ENCODE data around the gene RTN4IP1.
"Not testable (repeated sequence)": the region's sequence is repeated elsewhere in the genome, so short reads cannot be mapped to it uniquely, and the experiment has no call there.

Gene RTN4IP1

DNA sequence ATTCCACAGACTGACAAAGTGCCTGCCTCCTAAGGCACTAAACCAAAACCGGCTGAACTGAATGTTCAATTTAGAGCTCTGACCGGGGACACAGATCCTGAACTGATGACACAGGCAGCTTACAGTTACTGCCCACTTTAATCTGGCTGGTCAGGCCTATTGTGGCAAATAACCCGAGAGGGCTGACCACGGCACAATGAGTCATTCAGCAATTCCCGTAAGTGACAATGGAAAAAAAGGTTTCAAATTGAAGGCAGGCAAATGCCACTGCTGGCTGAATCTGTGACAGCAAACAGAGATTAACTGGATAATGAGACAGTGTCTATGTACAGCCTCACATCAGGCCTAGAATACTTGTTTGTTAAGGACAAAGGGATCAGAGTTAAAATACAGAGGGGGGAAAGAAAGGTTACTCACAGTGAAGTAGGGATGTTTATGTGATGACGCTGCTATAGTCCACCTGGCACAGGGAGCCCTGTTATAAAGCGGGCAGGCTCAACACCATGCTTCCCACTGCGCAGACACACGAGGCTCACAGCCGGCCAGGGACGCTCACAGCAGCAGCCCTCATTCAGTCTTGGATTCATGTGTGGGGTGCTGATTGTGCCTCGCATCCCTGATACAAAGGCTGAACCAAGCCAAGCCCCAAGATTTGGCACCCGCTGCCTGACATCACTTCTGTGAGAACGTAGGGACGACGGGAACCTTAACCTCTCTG is 54.4 kb downstream of the RTN4IP1 start:
- no peak for DNase-seq

DNA sequence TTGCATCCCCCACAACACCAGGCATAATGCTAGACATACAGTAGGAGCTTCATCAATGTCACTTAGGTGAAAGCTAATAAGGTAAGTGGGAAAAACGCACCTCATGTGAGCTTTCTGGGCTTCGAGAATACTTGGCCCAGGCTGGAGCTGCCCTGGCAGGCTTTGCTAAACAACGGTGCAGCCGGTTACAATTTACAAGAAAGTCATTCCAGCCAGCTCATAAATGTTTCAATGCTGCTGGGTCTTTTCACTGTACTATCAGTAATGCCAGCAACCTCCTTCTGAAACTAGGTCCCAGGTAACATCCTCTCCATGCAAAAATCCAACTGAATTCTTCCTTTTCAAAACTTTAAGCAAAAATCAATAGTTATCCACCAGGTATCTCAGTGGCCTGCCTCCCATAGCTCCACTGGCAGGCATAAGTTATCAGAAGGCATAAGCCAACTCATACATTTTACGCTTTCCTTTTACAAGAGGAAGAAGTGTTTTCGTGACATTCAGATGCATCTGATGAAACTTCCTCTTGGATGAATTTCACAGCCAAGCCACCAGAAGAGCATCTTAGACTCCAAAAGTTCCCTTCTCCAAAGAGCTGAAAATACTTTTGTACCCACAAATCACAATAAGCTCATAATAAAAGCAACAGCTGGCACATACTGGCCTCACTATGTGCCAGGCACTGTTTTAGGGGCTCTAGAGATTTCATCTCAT is 56.3 kb downstream of the RTN4IP1 start:
- DNase-seq, result no peak

DNA sequence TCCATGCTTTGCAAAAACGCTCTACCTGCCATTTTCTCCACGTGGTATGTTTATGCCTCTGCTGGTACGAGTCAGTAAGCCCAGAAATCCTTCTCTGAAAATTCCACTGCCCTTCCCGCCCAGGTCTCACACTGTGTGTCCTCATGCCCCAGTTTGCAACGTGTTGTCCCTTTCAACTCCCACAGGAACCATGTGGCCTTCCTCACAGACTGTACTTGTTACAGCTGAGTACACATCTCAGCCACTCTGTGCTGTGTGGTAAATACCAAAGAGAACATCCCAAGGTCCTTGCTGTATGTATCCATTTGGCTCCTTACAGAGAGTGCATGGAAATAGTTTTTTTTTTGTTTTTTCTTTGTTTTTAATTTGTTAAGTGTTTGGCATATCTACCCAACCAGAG is 56.9 kb downstream of the RTN4IP1 start:
- no peak for DNase-seq

DNA sequence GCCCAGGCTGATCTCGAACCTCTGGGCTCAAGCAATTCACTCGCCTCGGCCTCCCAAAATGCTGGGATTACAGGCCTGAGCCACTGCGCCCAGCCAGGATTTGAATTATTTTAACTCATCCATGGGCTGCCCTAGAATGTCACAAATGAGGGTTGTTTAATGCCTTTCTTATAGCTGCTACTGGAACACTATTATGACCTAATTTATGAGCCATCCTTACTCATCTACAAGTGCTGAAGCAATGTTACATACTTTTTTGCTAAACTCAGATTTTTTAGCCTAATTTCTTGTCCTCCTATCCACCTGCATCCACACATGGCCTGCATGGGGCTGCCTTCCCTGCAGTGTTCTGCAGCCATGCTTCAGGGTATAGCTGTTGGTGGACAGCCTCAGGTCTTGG is 59.9 kb downstream of the RTN4IP1 start:
- no peak for DNase-seq

DNA sequence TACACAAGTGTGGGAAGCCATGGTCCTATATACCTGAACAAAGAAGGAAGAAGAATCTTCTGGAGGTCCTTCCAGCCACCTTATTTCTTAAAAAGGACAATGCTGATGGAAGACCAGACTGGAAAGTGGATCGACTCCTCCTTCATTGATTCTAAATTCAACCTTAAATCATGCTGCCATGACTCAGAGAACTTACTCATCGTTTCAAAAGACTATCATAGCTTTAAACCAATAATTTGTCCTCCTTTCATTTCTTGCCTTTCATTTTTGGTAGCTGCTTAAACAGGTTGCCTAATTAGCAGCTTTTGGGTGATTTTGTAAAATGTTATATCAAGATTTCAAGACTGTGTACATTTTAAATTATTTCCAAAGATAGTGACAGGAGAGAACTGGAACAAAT is 60.8 kb downstream of the RTN4IP1 start:
- DNase-seq, result no peak

DNA sequence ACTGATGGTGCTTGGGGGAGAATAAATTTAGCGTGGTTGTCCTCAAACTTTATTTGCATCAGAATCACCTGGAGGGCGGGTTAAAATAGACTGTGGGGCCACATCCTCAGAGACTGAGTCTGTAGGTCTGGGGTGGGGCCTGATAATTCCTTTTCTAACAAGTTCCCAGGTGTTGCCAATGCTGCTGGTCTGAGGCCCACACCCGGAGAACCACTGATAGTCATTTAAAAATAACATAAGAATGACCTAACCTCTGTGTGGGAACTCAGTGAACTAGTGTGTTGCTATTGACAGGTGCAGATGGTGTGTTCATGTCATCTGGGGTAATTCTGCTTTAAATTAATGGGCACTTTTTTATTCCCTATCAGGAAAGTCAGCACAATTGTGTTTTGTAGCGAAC is 64.8 kb downstream of the RTN4IP1 start:
- DNase-seq, result no peak

DNA sequence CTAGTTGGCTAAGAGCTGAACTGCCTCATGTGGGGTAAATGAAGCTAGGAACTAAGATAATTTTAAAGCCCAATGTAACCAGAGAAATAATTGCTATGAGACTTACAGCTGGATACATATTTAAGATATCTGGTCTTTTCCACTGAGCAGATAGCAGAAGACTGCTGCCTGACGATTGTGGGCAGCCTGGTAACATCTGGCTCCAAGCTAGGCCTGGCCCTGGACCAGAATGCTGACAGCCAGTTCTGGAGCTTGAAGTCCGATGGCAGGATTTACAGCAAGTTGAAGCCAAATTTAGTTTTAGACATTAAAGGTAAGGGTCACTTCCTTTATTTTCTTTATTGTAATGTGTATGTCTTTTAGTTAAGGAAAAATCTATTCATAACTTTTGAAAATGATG is 65.7 kb downstream of the RTN4IP1 start:
- DNase-seq, result no peak

DNA sequence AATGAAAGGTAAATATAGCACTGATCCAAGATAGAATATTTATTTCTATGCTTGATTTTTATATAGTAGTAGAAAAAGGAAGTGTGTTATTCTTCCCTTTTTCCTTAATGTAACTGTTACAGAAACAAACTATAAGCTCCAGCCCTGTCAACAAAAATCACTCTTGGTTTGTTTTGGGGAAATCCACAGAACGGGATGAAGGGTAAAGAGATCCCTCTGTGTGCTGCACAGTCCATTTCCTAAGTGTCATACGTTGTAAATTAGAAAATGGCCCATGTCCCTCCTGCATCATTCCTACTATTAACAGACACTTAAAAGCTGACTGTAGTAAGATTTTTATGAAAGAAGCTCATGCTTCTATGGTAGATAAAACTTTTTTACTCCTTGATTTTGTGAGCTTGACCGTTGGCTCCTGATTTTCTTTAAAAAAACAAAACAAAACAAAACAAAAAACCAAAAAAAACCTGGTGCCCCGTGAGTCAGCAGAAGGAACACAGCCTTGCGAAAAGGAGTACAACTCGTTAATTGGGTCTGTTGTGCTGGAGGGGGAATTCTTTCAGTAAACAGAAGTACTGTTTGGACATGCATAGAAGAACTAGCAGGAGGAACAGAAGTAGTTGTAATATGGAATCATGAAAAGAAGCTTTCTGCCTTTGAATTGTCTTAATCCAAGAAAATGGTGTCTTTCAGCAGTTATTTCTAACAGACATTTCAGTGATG is 67.5 kb downstream of the RTN4IP1 start:
- no peak for DNase-seq

DNA sequence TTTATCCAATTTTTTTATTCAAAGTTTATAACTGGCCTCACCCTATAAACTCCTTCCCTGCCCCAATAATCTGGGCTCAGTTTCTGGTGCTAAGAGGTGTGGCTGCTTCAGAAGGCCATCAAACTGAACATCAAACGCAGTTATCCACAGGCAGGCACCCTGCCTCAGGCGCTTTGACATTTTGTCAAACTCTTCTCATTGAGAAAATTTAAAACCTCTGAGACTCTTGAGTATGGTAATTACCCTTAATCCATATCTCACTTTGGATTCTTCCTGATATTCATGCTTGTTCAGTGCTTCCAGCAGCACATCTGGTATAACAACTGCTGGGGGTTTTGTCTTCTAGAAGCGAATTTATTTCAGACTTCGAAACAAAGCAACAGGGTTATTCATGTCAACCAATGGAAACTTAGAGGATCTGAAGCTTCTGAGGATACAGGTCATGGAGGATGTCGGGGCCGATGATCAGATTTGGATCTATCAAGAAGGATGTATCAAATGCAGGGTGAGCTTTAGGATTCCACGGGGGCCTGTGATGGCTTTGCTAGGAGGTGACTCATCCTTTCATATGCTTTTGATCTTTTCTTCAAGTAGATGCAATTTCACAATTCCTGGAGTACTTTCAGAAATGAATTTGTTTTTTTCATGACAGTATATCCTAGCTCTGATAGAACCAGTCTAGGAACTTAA is 68.2 kb downstream of the RTN4IP1 start:
- DNase-seq, result no peak

DNA sequence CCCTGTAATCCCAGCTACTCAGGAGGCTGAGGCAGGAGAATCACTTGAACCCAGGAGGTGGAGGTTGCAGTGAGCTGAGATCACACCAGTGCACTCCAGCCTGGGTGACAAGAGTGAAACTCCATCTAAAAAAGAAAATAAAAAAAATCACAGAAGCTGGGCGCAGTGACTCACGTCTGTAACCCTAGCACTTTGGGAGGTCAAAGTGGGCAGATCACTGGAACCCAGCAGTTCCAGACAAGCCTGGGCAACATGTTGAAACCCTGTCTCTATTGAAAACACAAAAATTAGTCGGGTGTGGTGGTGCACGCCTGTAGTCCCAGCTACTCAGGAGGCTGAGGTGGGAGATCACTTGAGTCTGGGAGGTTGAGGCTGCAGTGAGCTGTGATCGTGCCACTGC is 69.6 kb downstream of the RTN4IP1 start:
- not testable (repeated sequence) for DNase-seq

DNA sequence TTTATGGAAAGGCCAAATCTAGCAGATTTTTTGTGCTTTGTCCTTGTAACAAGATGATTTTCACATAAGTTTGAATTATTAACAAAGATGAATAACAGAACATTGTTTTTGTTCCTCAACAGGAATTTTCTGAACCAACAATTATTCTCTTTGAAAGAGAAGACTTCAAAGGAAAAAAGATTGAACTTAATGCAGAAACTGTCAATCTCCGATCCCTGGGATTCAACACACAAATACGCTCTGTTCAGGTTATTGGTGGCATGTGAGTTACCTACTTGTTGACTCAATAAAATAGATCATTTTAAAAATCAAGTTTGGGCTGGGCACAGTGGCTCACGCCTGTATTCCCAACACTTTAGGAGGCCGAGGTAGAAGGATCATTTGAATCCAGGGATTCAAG is 70.9 kb downstream of the RTN4IP1 start:
- no peak for DNase-seq

DNA sequence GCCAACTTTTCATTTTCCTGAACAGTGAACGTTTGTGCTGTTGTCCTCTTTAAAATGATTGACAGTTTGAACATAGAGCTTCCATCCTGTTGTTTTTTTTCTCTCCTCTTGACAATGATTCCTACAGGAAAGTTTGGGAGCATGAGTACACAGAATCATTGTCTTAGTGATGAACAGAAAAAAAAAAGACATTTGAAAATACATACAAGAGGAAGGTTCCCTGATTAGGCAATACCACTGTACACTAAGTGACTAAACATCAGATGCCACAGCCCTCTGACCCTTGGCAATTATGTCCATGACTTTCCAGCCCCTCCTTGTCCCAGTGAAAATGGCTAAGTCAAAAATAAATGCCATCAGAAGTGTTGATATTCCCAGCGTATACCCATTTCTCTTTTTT is 71.5 kb downstream of the RTN4IP1 start:
- DNase-seq, result no peak

DNA sequence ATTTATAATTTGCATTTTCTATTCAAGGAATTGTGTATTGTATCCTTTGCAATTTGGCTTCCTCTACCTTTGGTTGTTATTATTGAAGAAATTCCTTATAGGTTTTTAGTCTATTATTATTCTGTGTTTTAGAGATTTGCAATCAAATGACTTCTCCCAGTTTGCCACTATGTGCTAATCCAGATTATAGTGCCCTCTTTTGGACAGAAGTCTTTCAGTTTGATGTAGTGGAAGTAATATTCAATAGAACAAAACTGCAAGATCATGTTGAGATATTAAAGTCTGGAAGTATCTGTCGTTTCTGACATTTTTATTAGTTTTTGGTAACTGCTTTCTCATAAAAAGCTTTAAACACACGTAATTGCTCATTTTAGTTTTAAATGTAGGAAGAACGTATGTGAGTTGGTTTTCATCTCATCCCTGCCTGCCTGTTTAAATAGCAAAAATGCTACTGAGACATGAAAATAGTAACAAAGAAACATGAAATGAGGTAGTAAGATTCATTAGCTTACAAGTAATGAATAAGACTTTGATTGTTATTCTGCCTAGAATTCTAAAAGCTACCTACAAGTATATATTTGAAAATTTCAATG is 72.8 kb downstream of the RTN4IP1 start:
- peak in 1 of 5 donors; percentile 25 for DNase-seq

DNA sequence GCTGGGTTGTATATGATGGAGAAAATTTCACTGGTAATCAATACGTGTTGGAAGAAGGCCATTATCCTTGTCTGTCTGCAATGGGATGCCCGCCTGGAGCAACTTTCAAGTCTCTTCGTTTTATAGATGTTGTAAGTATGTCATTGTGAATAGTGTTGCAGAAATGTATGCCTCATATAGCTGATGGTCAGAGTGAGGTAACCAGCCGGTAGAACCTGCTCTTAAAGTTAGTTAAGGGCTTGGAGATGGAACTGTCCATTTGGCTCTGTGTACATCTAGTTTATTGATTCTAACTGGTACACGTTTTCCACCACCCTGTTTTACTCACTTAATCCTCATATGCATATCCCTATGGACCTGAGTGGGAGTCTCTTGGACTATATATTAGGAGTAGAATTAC is 73.5 kb downstream of the RTN4IP1 start:
- no peak for DNase-seq

DNA sequence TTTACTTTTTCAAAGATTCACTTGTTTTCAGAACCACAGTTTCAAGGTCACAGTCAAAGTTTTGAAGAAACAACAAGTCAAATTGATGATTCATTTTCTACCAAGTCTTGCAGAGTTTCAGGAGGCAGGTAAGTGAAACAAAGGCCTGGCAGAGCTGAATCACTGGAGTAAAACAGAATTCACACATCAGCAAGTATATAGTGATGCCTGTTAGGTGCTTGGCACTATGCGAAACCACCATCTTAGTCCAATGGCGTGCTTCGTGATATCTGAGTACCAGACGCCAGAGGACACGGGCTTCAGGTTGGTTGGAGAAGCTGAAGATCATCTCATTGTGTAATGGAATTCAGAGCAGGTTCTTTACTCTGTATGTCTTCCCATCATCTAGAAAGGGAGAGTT is 75.9 kb downstream of the RTN4IP1 start:
- DNase-seq, result peak in 1 of 5 donors; percentile 42

DNA sequence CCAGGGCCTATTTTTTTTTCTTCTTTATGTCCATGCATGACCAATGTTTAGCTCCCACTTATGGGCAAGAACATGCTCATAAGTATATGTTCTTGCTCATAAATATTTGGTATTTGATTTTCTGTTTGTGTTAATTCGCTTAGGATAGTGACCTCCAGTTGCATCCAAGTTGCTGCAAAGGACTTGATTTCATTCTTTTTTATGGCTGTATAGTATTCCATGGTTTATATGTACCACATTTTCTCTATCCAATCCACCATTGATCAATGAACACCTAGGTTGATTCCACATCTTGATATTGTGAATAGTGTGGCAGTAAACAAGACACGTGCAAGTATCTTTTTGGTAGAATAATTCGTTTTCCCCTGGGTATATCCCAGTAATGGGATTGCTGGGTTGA is 78.1 kb downstream of the RTN4IP1 start:
- no peak for DNase-seq

DNA sequence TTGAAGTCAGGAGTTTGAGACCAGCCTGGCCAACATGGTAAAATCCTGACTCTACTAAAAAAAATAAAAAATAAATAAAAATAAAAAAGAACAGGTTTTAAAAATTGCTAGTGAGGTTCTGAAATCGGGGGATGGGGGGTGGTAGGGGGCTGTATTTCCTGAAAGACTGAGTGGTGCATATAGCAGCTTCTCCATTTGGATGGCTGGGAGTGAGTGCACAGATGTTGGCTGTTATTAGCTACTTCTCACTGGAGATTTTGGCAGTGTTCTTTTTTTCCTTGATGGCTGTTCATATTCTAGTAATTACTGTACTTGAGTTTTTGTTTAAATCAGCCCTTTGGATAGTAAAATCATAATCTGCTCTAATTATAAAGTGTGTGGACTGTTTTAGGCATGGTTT is 79.8 kb downstream of the RTN4IP1 start:
- no peak for DNase-seq

DNA sequence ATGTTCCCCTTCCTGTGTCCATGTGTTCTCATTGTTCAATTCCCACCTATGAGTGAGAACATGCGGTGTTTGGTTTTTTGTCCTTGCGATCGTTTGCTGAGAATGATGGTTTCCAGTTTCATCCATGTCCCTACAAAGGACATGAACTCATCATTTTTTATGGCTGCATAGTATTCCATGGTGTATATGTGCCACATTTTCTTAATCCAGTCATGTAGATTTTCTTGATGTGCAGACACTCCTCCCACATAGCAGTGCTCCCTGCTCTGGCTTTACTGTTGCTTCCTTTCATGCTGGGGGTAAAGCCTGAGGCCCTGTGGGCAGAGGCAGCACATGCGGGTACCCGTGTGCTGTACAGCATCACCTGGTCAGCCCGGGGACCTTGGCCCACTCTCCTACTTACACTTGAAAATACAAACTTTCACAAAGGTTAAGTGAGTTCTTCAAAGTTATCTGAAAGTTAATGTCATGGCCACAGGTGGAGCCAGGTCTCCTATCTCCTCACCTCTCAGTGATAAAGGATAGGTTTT is 80.3 kb downstream of the RTN4IP1 start:
- not testable (repeated sequence) for DNase-seq

DNA sequence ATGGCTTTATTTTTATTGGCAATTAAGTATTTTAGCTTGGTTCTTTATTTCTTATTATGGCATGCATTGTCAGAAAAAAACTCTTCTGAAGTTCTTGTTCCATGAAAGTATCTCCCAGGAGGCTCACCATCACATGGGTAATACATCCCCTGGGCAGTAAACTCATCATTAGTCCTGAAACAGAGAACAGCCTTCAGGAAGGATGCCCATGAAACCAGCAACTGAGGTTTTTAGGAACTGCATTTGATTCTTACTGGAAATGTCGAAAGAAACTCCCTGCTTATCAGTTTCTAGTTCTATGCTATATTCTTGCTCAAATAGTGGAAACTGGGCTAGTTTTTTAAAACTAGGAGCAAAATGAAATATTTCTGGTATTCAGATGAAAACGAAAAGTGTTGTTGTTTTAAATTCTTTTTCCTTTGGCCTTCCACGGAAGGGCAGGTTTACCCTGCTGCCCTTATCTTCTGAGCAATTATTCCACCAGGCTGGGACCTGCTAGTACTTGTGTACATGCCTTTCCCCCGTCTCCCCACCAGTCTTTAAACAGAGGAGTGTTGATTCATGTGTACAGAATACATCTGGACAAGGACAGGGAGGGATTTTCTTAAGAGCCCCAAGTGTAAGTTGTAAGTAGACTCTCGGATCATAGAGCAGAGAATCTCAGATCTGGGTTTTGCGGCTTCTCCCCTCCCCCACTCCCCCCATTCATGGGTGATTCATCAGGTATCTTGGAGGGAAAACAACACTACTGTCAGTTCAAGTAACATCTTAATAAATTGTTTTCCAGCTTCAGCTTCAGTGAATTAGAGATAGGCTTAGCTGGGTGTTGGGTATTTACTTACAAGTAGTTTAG is 81.5 kb downstream of the RTN4IP1 start:
- DNase-seq, result no peak

DNA sequence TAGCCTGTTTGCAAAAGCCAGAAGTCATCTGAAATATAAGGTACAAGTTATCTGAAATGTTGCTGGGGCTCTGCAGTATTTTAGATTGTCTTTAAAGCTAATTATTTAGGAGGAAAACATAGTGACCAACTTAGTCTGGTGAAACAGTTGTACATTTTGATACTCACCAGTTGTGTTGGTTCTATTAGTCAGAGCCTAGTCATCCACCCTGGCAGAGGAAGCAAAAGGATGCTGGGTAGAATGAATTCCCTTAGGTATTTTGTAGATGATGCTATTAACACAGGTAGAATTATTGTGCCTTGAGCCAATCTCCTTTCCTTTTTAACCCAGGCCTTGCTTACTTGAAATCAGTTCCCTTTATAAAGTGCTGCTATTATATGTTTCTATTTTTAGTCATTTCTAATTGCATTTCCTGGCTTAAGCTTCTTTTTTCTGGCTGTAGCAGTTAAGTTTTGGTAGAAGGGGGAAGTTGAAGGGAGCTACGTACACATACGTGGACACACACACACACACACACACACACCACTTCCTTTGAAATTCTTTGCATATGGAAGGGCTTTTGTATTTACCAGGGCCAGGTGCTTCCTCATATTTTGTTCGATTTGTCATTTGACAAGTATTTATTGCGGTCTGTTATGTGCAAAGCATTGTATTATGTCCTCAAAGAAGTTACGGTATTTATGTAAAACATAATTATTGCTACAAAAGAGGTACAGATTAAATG is 82.4 kb downstream of the RTN4IP1 start:
- DNase-seq, result no peak

DNA sequence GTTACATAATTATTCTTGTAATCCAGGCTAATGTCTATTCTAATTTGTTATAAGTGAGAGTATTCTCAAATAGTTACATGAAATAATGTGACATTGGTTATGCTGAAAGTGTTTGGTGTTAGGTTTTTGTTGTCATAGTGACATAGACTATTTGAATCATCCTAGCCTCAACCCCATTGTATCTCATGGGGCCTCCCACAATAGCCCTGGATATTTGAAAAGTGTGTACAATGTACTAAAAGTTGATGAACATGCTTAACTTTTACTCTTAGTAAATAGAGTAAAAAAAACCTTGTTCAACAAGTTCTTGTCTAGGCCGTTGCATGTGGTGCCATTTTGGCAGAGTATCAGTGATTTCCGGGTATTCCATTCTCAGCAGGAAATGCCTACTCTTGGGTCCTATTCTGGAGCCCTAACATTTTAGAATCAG is 83.0 kb downstream of the RTN4IP1 start:
- no peak for DNase-seq
